ENCODE results near the gene TRIM65. TPM values are rescaled to one million over a fixed set of nuclear protein-coding genes. Genes with fewer than 3 reads are reported as not detected.

TRIM65 gene
- total and polyA plus RNA-seq, 5 experiments from 2014 or later, result 13.4 to 40.9 (median 31.8) TPM

- H3K27ac Mint-ChIP-seq, result peak overlapping the region; percentile 37 to 92 (median 80)
- peak in 7 of 10 donors; percentile 40 to 77 (median 51) for DNase-seq
- no peaks in the 10 kb centered on the region for H3K9me3 Mint-ChIP-seq
- POLR2A ChIA-PET, result interaction anchor here (0.5 to 8.6 kb wide), 18 partner anchors 9 to 282 kb away, joined by 3 to 122 read pairs (median 8); partner anchors contain the start of genes GALK1, TRIM65, UNK and WBP2
- ATAC-seq, result peak; percentile 42 to 43
- peaks cover 9 to 36% (median 28%) of the 10 kb centered on the region in 4 donors for H3K4me1 Mint-ChIP-seq
- peak overlapping the region in 8 of 10 donors; percentile 25 to 63 (median 46) for H3K4me3 Mint-ChIP-seq
- H3K36me3 Mint-ChIP-seq, result peaks cover 0 to 45% (median 8%) of the 10 kb centered on the region in 3 donors
- no peaks in the 10 kb centered on the region for H3K27me3 Mint-ChIP-seq
Observed at GRCh38 chr17:75845058-75845711, 51.6 kb downstream of the TRIM65 start.

DNA sequence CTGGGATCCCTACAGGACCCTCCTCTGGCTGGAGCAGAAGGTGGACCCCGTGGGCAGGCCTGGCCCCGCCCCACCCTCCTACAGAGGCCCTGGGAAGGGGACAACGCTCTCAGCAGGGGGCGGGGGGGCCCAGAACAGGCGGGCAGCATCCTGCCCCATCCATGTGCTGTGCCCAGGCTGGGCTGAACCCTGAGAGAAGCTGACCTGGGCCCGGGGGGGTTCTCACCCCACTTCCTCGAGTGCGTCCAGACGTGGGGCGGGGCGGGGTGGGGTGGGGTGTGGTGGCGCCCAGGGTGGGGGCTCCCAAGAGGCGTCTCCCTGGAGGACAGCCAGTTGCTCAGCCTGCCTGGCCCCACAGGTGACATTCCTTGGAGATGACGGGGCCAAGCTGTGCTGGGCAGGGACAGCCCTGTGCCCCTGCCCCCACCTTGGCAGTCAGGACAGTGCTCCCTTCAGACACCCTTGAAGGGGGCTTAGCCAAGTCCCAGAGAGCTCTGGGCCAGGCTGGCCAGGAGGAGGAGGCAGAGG is 52.2 kb downstream of the TRIM65 start:
- ATAC-seq (peak; percentile 1 to 14), DNase-seq (peak in 2 of 10 donors; percentile 11 to 23)
- peak overlapping the region; percentile 37 to 98 (median 93) for H3K27ac Mint-ChIP-seq
- H3K27me3 Mint-ChIP-seq, result no peaks in the 10 kb centered on the region
- POLR2A ChIA-PET, result interaction anchor here (0.5 to 8.6 kb wide), 16 partner anchors 10 to 282 kb away, joined by 3 to 122 read pairs (median 15); partner anchors contain the start of genes GALK1, TRIM65, UNK and WBP2
- peaks cover 9 to 36% (median 27%) of the 10 kb centered on the region in 4 donors for H3K4me1 Mint-ChIP-seq
- peak overlapping the region in 9 of 10 donors; percentile 86 to 95 (median 94) for H3K4me3 Mint-ChIP-seq
- no peaks in the 10 kb centered on the region for H3K9me3 Mint-ChIP-seq
- peaks cover 0 to 42% (median 7%) of the 10 kb centered on the region in 3 donors for H3K36me3 Mint-ChIP-seq

- H3K27me3 Mint-ChIP-seq, result no peaks in the 10 kb centered on the region
- no peaks in the 10 kb centered on the region for H3K9me3 Mint-ChIP-seq
- peak within 1 kb of the TSS; percentile 88 to 95 (median 94) for H3K4me3 Mint-ChIP-seq
- peaks cover 10 to 36% (median 27%) of the 10 kb centered on the region in 4 donors for H3K4me1 Mint-ChIP-seq
- ATAC-seq (peak; percentile 80 to 84), DNase-seq (peak; percentile 55 to 84 (median 68))
- POLR2A ChIA-PET, result interaction anchor here (0.5 to 8.6 kb wide), 24 partner anchors 10 to 90 kb away, joined by 3 to 122 read pairs (median 8); partner anchors contain the start of genes GALK1, MRPL38, TRIM65 and UNK
- peak within 1 kb of the TSS; percentile 89 to 98 (median 95) for H3K27ac Mint-ChIP-seq
- H3K36me3 Mint-ChIP-seq, result peaks cover 0 to 44% (median 5%) of the 10 kb centered on the region in 3 donors
Observed at GRCh38 chr17:75843577-75844529, 52.9 kb downstream of the TRIM65 start, which contains the start of gene UNC13D. Gene UNC13D, minus strand, starts transcription at chr17:75844404. Its CDS starts 67 bp downstream, at chr17:75844337.

- H3K36me3 Mint-ChIP-seq, result peaks cover 0 to 46% (median 2%) of the 10 kb centered on the region in 3 donors
- peaks cover 7 to 29% (median 21%) of the 10 kb centered on the region in 4 donors for H3K4me1 Mint-ChIP-seq
- no peaks in the 10 kb centered on the region for H3K27me3 Mint-ChIP-seq
- POLR2A ChIA-PET, result interaction anchor here (0.5 to 8.6 kb wide), 21 partner anchors 9 to 95 kb away, joined by 3 to 122 read pairs (median 8); partner anchors contain the start of genes GALK1, MRPL38, TRIM65 and UNK
- peak overlapping the region; percentile 84 to 98 (median 94) for H3K27ac Mint-ChIP-seq
- peak in 1 of 10 donors; percentile 32 for DNase-seq
- H3K9me3 Mint-ChIP-seq, result no peaks in the 10 kb centered on the region
- peak overlapping the region; percentile 88 to 95 (median 94) for H3K4me3 Mint-ChIP-seq
- peak; percentile 43 to 50 for ATAC-seq
Observed at GRCh38 chr17:75842963-75843576, 53.7 kb downstream of the TRIM65 start.

- Mint-ChIP-seq H3K27ac (peak overlapping the region in 6 of 10 donors; percentile 20 to 98 (median 66)), H3K36me3 (peaks cover 0 to 47% (median 2%) of the 10 kb centered on the region in 3 donors), H3K9me3 (no peaks in the 10 kb centered on the region), H3K27me3 (no peaks in the 10 kb centered on the region), H3K4me1 (peaks cover 8 to 25% (median 19%) of the 10 kb centered on the region in 4 donors), H3K4me3 (peak overlapping the region in 9 of 10 donors; percentile 33 to 95 (median 89))
- POLR2A ChIA-PET, result interaction anchor here (1.6 to 8.6 kb wide), 10 partner anchors 9 to 89 kb away, joined by 4 to 122 read pairs (median 26); partner anchors contain the start of genes GALK1, TRIM65, UNK and WBP2
- ATAC-seq, result no peak
- DNase-seq, result no peak
Observed at GRCh38 chr17:75842411-75842810, 54.3 kb downstream of the TRIM65 start.

DNA sequence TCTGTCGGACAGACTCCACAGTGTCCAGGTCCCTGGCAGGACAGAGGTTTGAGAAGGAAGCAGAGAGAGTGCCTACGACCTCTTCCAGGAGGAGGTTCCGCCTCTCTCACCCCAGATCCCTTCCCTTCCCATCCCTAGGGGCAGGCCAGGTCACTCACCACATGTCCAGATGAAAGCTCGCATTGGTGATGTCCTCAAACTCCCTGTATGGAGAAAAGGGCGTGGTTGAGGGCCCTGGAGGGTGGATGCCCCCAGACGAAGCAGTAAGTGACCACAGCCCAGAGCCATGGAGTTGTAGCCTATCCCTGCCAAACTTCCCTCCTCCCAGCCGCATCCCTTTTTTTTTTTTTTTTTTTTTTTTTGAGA is 56.0 kb downstream of the TRIM65 start:
- no peaks in the 10 kb centered on the region for H3K27me3 Mint-ChIP-seq
- ATAC-seq, result no peak
- H3K4me1 Mint-ChIP-seq, result peaks cover 8 to 25% (median 17%) of the 10 kb centered on the region in 4 donors
- H3K9me3 Mint-ChIP-seq, result no peaks in the 10 kb centered on the region
- peak overlapping the region in 4 of 10 donors; percentile 6 to 77 (median 72) for H3K27ac Mint-ChIP-seq
- peaks cover 0 to 43% (median 0%) of the 10 kb centered on the region in 3 donors for H3K36me3 Mint-ChIP-seq
- DNase-seq, result no peak
- peak overlapping the region in 3 of 10 donors; percentile 12 to 48 (median 48) for H3K4me3 Mint-ChIP-seq
- POLR2A ChIA-PET, result interaction anchor here (0.7 to 2.7 kb wide), 6 partner anchors 8 to 303 kb away, joined by 3 to 12 read pairs (median 5); partner anchors contain the start of genes GALK1 and WBP2

DNA sequence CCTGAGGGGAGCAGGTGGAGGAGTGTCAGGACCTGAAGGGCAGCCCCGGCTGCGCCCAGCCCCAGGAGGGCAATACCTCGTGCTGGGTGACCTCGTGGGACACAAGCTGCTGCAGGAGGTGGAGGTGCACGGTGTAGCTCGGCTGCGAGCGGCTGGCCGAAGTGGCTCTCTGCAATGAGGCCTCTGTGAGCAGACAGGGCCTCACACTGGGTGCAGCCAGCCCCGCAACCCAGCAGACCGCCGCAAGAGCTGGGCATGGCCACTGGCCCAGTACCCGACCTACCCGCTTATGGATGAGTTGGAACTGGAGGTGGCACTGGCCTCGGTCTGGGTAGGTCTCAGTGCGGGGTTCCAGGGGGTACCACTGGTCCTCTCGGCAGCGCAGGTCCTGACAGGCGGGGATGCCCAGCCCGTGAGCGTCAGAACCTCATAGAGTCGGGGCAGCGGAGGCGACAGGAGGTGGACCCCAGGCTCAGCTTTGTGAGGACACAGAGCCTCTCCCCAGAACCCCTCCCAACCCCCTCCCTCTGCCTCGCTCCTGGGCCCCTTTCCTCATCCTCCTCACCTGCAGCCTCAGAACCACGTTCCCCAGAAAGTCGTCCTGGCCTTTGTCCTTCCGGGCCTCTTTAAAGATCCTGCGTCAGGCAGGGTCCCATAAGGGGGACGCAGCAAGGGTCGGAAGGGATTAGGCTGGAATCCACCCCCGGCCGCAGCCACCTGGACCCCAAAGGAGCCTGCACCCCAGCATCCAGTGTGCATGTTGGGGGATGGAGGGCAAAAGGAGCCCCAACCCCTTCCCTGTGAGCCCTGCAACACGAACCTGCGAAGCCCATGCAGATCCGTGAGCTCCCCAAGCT is 56.6 kb downstream of the TRIM65 start:
- no peaks in the 10 kb centered on the region for H3K9me3 Mint-ChIP-seq
- H3K4me3 Mint-ChIP-seq, result peak overlapping the region in 1 of 10 donors; percentile 41
- no peak for ATAC-seq
- H3K36me3 Mint-ChIP-seq, result peaks cover 0 to 42% (median 0%) of the 10 kb centered on the region in 3 donors
- peaks cover 8 to 22% (median 13%) of the 10 kb centered on the region in 4 donors for H3K4me1 Mint-ChIP-seq
- POLR2A ChIA-PET, result interaction anchor here (0.5 to 2.7 kb wide), 8 partner anchors 8 to 464 kb away, joined by 3 to 12 read pairs (median 4); partner anchors contain the start of genes GALK1 and WBP2
- DNase-seq, result no peak
- no peaks in the 10 kb centered on the region for H3K27me3 Mint-ChIP-seq
- H3K27ac Mint-ChIP-seq, result peak overlapping the region in 5 of 10 donors; percentile 4 to 77 (median 32)

Other genes starting within 250 kb of the TRIM65 start
- gene RECQL5, start 229.8 kb downstream of the TRIM65 start, total RNA-seq, result 10 to 100 TPM; 76.0 to 79.0 TPM
- gene RECQL5, start 229.8 kb downstream of the TRIM65 start, polyA plus RNA-seq, result 10 to 100 TPM; 12.3 to 23.4 (median 19.3) TPM
- 100 to 1,000 TPM in 1 of 2 experiments, 10 to 100 TPM in 1; 99.2 to 121 TPM for gene SAP30BP, start 229.6 kb downstream of the TRIM65 start, total RNA-seq
- gene SAP30BP, start 229.6 kb downstream of the TRIM65 start, polyA plus RNA-seq, result 10 to 100 TPM; 57.8 to 72.0 (median 69.6) TPM
- gene ITGB4, start 175.5 kb downstream of the TRIM65 start, total RNA-seq, result 1 to 10 TPM; 1.5 to 2.4 TPM
- 1 to 10 TPM in 2 of 3 donors, under 1 TPM in 1; 0.35 to 1.9 (median 1.4) TPM for gene ITGB4, start 175.5 kb downstream of the TRIM65 start, polyA plus RNA-seq
- gene GALK1, start 131.8 kb downstream of the TRIM65 start, total RNA-seq, result 10 to 100 TPM; 14.8 to 18.0 TPM
- gene GALK1, start 131.8 kb downstream of the TRIM65 start, polyA plus RNA-seq, result 10 to 100 TPM in 2 of 3 donors, 1 to 10 TPM in 1; 9.5 to 14.4 (median 13.9) TPM
- gene UNK, start 112.1 kb downstream of the TRIM65 start, total RNA-seq, result 10 to 100 TPM; 55.6 to 57.7 TPM
- gene UNK, start 112.1 kb downstream of the TRIM65 start, polyA plus RNA-seq, result 10 to 100 TPM; 24.4 to 26.9 (median 26.2) TPM
- gene UNC13D, start 52.5 kb downstream of the TRIM65 start, total RNA-seq, result 100 to 1,000 TPM; 147 to 153 TPM
- gene UNC13D, start 52.5 kb downstream of the TRIM65 start, polyA plus RNA-seq, result 10 to 100 TPM; 50.3 to 78.0 (median 54.0) TPM
- gene WBP2, start 41.6 kb downstream of the TRIM65 start, total RNA-seq, result 100 to 1,000 TPM; 152 to 156 TPM
- 10 to 100 TPM; 58.1 to 95.1 (median 70.6) TPM for gene WBP2, start 41.6 kb downstream of the TRIM65 start, polyA plus RNA-seq
- gene TRIM47, start 18.4 kb downstream of the TRIM65 start, total RNA-seq, result 1 to 10 TPM; 9.7 to 9.9 TPM
- 1 to 10 TPM; 1.9 to 8.5 (median 4.2) TPM for gene TRIM47, start 18.4 kb downstream of the TRIM65 start, polyA plus RNA-seq
- gene MRPL38, start 7.9 kb upstream of the TRIM65 start, total RNA-seq, result 100 to 1,000 TPM; 167 to 178 TPM
- 10 to 100 TPM; 56.4 to 78.7 (median 64.7) TPM for gene MRPL38, start 7.9 kb upstream of the TRIM65 start, polyA plus RNA-seq
- 10 to 100 TPM; 47.7 to 54.6 TPM for gene FBF1, start 44.1 kb upstream of the TRIM65 start, total RNA-seq
- gene FBF1, start 44.1 kb upstream of the TRIM65 start, polyA plus RNA-seq, result 1 to 10 TPM; 2.4 to 8.0 (median 7.5) TPM
- gene ACOX1, start 82.2 kb upstream of the TRIM65 start, total RNA-seq, result 10 to 100 TPM; 37.9 to 39.3 TPM
- gene ACOX1, start 82.2 kb upstream of the TRIM65 start, polyA plus RNA-seq, result 10 to 100 TPM; 11.4 to 18.4 (median 15.1) TPM
- gene TEN1, start 82.3 kb upstream of the TRIM65 start, total RNA-seq, result 10 to 100 TPM; 14.2 to 16.6 TPM
- 10 to 100 TPM; 17.1 to 18.9 (median 18.4) TPM for gene TEN1, start 82.3 kb upstream of the TRIM65 start, polyA plus RNA-seq
- 10 to 100 TPM; 11.9 to 12.5 TPM for gene CDK3, start 103.9 kb upstream of the TRIM65 start, total RNA-seq
- gene CDK3, start 103.9 kb upstream of the TRIM65 start, polyA plus RNA-seq, result under 1 TPM; 0.16 to 0.64 (median 0.63) TPM
- 1 to 10 TPM; 7.1 to 8.2 TPM for gene EVPL, start 130.4 kb upstream of the TRIM65 start, total RNA-seq
- 1 to 10 TPM in 1 of 3 donors, under 1 TPM in 1, not detected in 1; 0.74 to 1.6 TPM for gene EVPL, start 130.4 kb upstream of the TRIM65 start, polyA plus RNA-seq
- 10 to 100 TPM; 79.7 to 80.5 TPM for gene SRP68, start 175.6 kb upstream of the TRIM65 start, total RNA-seq
- gene SRP68, start 175.6 kb upstream of the TRIM65 start, polyA plus RNA-seq, result 10 to 100 TPM; 53.3 to 79.1 (median 64.5) TPM
- not detected for gene GALR2, start 177.8 kb upstream of the TRIM65 start, total RNA-seq
- gene GALR2, start 177.8 kb upstream of the TRIM65 start, polyA plus RNA-seq, result under 1 TPM in 1 of 3 donors, not detected in 2; 0.70 TPM
- under 1 TPM in 1 of 2 experiments, not detected in 1; 0.21 TPM for gene ZACN, start 182.2 kb upstream of the TRIM65 start, total RNA-seq
- gene ZACN, start 182.2 kb upstream of the TRIM65 start, polyA plus RNA-seq, result 1 to 10 TPM in 2 of 3 donors, not detected in 1; 1.9 to 4.6 TPM
- 100 to 1,000 TPM; 199 to 210 TPM for gene EXOC7, start 206.8 kb upstream of the TRIM65 start, total RNA-seq
- gene EXOC7, start 206.8 kb upstream of the TRIM65 start, polyA plus RNA-seq, result 10 to 100 TPM; 46.0 to 62.6 (median 49.0) TPM
- gene FOXJ1, start 244.3 kb upstream of the TRIM65 start, total RNA-seq, result 1 to 10 TPM; 3.4 to 3.7 TPM
- 1 to 10 TPM in 2 of 3 donors, under 1 TPM in 1; 0.28 to 2.8 (median 1.8) TPM for gene FOXJ1, start 244.3 kb upstream of the TRIM65 start, polyA plus RNA-seq